Glomerular visceral epithelial cell (primary cell): ENCODE measurements around the gene PKD1L1.

Experiments used
- DNase-seq: peaks from one replicate; pipeline ENCODE4 v3.0.0-alpha.2; 2016; ENCODE audit errors: extremely low spot score

PKD1L1 gene

DNA sequence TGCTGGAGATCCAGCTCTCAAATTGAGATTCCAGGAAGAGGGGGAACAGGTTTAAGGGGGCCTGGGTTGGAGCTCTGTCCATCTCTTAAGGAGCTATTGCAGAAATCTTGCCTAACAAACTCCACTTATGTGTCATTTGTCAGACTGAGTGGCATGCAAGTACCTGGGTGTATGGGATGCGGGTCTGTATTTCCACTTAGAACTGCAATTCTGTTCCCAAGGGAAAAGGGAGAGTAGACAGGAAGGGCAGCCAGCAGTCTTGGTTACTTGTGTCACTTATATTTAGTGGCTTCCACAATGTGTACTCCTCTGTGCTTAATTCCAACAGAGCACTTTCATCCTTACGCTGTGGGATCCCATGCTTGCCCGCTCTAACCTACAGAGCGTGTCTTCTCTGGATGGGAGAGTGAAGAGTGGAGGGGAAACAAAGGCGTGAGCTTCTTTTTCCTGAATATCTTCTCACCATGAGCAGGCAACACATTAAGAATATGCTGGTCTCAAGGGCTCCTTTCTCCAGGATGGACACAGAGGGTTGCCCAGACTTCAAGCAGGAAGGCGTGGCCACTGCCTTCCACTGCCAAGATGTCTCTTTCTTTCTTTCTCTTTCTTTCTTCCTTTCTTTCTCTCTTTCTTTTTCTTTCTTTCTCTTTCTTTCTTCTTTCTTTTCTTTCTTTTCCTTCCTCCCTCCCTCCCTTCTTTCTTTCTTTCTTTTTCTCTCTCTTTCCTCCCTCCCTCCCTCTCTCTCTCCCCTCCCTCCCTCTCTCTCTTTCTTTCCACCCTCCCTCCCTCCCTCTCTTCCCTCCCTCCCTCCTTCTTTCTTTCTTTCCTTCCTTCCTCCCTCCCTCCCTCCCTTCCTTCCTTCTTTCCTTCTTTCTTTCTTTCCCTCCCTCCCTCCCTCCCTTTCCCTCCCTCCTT, 212.6 kb downstream of the PKD1L1 start:
- no peak for DNase-seq

DNA sequence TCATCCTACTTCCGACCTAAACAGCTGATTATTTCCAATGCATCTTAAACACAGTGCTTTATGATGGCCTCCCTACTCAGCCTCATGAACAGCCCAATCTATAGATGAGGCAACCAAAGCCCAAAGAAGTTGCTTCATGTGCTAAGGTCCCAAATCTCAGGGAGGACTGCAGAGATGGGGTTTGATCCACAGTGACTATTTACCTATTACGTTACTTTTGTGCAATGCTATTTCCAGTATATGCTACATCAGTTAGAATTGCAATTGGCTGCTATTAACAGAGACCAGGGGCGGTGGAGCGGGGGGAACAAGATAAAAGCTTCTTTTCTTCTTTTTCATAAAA, 213.3 kb downstream of the PKD1L1 start:
- no peak for DNase-seq

DNA sequence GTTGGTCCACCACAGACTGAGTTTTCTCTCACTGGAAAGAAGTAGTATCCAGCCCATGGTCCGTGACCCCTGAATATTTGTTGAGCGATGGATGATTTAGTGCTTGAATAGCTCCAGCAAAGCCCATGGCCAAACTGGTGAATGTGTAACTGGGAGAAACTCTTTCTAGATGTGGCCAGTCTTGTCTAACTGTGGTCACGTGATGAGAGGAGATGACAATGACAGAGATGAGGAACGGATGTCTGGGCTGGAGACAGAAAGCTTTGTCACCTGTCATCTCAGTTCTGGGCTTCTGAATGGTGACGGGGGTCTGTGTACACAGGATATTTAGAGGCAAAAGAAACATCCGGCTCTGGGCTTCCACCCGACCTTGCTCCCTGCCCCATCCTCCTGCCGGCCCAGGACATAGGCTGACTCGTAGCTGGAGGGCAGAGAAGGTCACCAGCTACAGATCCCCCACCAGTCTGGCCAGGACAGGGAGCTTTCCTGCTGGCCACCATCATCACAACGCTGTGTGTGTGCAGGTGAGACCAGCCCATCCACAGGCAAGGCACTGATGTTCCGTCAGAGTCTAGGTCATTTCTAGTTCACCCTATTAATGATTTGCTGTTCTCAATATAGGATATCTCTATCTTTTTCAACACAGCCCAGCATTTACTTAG, 213.8 kb downstream of the PKD1L1 start:
- peak; percentile 49 for DNase-seq

DNA sequence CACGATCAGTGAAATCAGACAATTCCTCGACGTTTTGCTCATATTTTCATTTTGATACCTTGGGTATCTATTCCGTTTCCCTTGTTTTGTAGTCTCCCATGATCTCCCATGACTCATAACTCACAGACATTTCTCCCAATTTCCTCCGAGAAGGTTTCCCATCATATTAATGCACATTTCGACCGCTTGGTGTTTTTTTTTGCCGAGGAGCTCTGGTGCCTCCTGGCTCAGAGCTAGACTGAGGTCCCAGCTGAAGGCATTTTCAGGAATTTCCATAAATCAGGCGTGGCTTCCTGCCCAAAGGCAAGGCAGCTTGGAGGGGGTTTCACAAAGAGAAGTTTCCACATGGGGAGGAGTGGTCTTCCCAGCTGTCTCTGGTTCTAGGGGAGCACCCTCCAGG, 218.1 kb downstream of the PKD1L1 start:
- DNase-seq = no peak

DNA sequence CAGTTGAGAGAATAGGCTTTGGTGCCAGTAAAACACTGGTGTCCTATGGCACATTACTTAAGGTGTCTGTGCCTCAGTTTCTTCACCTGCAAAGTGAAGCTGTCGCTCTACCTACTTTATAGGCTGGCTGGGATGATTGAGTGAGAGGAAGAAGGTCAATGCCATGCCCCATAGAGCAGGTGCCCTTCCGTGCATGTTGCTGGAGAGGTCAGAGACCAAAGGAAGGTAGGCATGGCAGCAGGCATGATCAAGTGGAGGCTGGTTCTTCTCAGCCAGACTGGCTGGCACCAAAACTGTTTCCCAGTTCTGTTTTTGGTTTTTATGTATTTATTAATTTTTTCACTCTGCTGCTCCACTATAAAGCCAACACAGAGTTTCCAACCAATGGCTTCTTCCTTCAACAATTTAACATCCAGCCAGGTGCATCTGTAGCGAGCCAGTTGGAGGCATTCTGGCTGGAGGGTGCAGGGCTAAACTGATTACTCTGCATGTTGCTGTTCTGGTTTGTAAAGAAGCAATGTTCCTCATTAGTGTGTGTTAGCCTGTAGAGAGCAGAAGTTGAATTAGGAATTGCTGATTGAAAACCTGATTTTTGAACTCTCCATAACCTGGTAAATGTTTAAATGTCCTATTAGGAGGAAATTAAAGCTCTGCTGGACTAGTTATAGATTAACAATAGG, 222.1 kb downstream of the PKD1L1 start:
- no peak for DNase-seq

DNA sequence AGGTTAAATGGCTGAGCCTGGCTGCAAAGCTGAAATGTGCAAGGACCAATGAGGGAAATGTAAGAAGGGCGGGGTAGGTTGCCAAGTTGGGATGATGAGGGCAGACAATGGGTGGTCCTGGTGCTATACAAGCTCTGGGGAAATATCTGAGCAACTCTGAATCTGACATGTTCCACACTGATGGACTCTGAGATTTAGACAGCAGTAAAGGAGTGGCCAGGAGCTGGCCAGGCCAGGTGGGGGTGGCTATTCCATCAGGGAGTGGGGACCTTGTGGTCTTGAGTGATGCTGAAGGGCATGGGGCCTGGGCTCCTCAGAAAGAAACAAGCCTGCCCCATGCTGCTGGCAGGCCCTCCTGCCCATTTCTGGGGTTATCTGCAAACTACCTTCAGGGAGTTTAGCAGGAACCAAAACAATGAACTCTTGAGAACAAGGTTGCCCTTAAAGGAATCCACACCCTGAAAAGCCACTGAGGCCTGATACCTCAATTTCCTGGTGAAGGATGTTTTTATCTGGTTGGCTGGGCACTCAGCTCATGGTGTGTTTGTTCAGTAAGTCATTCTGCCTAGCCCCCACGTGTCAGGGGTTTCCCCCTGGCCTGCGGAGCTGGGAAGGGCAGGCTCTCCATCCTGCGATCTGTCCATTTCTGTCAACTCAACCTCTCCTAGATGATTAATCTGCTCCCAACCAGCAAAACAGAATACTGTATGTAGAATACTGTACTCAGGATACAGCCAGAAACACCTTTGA, 223.1 kb downstream of the PKD1L1 start:
- DNase-seq = peak; percentile 88
